ENCODE results near the gene SCAND1.
"Not testable (repeated sequence)": the region's sequence is repeated elsewhere in the genome, so short reads cannot be mapped to it uniquely, and the experiment has no call there.

SCAND1 gene

DNA sequence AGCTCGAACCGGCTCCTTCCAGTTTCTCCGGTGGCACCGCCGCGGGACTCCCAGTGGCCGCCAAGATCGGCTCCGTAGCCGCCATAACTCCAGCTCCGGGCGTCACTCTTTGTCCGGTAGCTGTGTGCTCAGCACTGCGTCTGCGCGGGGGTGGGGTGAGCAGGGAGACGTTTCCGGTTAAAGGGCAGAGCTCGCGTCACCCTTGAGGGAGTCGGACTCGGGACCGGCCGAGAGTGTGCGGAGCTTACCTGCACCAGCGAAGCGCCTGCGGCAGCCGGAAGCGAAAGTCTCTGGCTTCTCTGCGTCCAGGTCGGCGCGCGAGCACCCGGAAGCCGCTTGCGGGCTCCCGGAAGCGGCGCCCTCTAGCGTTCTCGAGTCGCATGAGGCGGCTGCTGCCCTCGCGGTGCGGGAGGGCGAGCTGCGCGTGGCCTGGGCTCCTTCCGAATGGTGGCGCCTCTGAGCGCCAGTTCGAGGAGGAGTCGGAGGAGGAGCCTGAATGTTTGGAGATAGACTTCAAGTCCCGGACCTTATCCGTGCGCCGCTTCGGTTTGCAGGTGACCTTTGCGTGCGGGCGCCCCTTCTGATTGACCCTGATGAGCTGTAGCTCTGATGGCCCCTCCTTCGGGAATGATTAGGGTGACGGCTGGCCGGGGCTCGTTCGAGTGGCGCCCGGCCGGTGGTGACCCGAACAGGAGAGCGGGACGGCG, at the start of gene SCAND1:
Gene SCAND1 (minus strand): TSS at position 303 of the 707 bp plus-strand sequence. CDS start 218 bp downstream, at position 85.
- DNase-seq = peak; percentile 99

DNA sequence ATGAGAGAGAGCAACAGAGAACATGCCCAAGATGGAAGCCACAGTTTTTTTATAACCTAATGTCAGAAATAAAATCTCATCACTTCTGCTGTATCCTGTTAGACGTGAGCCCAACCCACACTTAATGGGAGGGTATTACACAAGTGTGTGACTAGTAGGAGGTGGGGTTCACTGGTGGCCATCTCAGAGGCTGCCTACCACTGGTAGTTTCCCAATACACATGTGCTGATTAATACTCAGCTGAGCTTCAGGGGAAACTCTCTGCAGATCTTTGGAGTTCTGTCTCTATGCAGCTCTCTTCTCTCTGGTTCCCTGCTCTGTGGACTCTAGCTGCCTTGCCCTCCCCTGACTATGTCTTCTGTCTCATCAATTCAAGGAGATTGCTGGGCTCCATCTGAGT, 49.7 kb upstream of the SCAND1 start:
- no peak for DNase-seq

- no peak for DNase-seq
Measured at GRCh38 chr20:36002855-36003254, 48.6 kb upstream of the SCAND1 start.

DNA sequence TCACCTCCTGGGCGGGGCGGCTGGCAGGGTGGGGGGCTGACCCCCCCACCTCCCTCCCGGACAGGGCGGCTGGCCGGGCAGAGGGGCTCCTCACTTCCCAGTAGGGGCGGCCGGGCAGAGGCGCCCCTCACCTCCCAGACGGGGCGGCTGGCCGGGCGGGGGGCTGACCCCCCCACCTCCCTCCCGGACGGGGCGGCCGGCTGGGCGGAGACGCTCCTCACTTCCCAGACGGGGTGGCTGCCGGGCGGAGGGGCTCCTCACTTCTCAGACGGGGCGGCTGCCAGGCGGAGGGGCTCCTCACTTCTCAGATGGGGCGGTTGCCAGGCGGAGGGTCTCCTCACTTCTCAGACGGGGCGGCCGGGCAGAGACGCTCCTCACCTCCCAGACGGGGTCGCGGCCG, 47.0 kb upstream of the SCAND1 start:
- DNase-seq = not testable (repeated sequence)

GRCh38 chr20:35996492-35996891, 42.2 kb upstream of the SCAND1 start:
- not testable (repeated sequence) for DNase-seq

- DNase-seq = peak; percentile 84
Measured at GRCh38 chr20:35994994-35995453, 40.7 kb upstream of the SCAND1 start.

- DNase-seq = peak; percentile 84
Measured at GRCh38 chr20:35992713-35993335, 38.5 kb upstream of the SCAND1 start.

- DNase-seq = peak; percentile 64
Measured at GRCh38 chr20:35991142-35991771, 37.0 kb upstream of the SCAND1 start.

DNA sequence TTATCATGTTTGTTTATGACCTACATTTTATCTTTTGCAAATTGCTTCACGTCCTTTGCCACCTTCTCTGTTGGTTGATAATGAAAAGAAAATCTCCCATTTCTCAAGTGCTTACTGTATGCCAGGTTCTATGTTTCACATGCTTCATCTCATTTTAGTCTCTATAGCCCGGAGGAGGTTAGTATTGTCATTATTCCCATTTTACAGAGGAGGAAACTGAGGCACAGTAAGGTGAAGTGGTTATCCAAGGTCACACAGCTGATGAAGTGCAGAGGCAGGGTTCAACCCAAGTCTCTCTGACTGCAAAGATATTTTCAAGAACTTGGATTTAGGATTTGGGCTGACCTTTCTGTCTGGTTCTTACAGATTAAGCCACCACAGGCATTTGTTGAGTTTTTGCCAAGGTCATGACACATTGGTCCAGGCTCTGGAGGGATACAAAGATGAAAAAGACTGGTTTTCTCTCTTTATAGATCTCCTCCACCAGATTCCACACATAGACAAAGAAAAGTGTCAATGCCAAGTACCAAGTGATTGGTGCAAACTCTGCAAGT, 34.7 kb upstream of the SCAND1 start:
- DNase-seq = no peak

DNA sequence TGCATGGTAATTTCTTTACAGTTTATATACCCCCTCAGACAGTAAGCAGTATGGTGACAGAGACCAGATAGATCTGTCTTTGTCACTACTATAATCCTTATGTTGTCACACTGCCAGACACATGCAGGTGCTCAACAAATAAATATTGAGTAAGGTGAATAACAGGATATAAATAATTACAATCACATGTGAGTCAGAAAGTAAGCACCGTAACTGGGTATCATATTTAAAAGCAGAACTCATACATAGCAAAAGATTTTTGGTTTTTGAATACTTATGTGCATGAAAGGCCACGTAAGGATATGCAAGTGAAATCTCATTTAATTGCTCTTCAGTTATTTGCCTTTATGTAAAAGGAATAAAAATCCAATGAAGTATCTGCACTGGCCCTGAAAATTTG, 31.5 kb upstream of the SCAND1 start:
- DNase-seq = no peak

DNA sequence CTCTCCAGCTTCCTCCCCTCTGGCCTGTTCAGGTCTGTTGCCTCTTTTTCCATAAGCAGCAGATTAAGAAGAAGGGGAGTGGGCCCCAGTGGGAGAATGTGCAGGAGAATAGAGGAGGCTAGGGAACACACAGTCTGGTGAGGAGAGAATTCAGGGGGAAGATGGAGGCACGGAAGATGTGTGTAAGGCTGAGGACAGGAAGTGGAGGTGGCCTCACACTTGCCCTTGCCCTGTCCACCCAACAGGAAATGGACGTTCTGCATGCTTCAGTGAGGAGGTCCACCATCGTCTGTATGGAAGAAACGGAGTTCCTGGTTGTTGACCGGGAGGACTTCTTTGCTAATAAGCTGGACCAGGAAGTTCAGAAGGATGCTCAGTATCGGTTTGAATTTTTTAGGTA, 30.1 kb upstream of the SCAND1 start:
- DNase-seq = no peak

DNA sequence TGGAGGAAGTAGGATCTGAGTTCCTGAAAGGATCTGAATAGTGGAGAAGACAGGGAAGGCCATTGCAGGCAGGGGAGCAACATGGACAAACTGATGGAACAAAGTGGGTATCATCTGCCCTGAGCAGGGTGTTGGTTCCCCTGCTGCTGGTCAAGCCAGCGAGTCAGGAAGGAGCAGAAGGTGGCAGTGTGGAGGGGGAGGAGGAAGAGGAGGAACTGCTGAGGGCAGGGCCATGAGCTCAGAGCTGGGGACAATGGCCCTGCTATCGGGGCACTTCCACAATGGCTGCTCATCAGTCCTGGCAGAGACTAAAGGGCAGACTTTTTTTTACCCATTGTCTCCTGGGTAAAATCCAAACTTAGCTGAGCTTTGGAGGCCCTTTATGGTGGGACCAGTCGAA, 27.7 kb upstream of the SCAND1 start:
- DNase-seq = no peak

- DNase-seq = no peak
Measured at GRCh38 chr20:35979544-35979943, 25.2 kb upstream of the SCAND1 start.

DNA sequence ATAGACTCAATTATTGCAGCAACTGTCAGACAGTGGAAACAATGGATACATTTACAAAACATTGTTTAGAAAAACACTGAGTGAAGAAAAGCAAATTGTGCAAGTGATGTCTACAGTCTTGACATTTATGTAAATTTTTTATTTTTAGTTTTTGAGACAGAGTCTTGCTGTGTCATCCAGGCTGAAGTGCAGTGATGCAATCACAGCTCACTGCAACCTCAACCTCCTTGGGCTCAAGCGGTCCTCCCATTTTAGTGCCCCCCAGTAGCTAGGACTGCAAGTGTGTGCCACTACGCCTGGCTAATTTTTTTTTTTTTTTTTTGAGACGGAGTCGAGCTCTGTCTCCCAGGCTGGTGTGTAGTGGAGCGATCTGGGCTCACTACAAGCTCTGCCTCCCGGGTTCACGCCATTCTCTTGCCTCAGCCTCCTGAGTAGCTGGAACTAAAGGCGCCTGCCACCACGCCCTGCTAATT, 23.8 kb upstream of the SCAND1 start:
- DNase-seq = peak; percentile 37

GRCh38 chr20:35975576-35976373, 21.5 kb upstream of the SCAND1 start:
- no peak for DNase-seq

DNA sequence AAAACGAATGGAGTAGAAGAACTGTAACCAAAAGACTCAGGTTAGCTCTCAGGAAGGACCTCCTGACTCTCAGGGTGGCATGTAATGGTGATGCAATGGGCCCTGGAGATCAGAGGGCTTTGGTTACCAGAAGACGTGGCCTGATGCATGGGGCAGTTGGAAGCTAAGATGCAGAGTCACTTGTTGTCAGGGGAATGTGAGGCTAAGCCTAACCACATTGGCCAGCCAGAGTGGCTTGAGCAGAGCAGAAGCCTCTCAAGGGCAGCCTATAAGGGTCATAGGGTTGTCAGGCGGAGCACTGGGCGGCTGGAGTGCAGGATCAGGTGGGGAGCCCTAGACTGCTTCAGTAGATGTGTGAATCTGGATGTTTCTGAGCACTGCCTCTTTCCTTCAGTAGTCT, 20.0 kb upstream of the SCAND1 start:
- DNase-seq = peak; percentile 25

GRCh38 chr20:35972462-35972861, 18.2 kb upstream of the SCAND1 start:
- DNase-seq = no peak

DNA sequence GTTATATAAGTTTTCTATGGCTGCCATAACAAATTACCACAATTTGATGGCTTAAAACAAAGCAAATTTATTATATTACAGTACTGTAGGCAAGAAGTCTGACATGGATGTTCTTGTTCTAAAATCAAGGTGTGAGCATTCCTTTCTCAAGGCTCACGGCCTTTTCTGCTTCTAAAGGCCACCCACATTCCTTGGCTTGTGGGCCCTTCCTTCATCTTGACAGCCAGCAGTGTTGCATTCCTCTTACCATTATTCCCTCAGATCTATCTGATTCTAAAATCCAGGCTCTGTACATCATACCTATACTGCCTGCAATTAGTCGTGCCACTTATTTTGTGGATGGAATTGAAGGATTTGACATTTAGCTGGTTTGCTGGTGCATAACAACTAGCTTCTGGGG, 17.7 kb upstream of the SCAND1 start:
- no peak for DNase-seq

- DNase-seq = no peak
Measured at GRCh38 chr20:35968930-35969329, 14.6 kb upstream of the SCAND1 start.

- DNase-seq = peak; percentile 11
Measured at GRCh38 chr20:35967979-35968640, 13.8 kb upstream of the SCAND1 start, which contains the start of gene CNBD2. Gene CNBD2 (plus strand): TSS chr20:35968590. CDS start chr20:35968763, 173 bp downstream.

- no peak for DNase-seq
Measured at GRCh38 chr20:35963878-35964277, 9.6 kb upstream of the SCAND1 start.

DNA sequence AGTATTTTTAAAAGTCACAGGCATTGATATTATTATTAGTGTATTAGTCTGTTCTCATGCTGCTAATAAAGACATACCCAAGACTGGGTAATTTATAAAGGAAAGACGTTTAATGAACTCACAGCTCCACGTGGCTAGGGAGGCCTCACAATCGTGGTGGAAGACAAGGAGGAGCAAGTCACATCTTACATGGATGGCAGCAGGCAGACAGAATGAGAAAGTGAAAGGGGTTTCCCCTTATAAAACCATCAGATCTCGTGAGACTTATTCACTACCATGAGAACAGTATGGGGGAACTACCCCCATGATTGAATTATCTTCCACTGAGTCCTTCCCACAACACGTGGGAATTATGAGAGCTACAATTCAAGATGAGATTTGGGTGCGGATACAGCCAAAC, 5.0 kb upstream of the SCAND1 start:
- peak; percentile 14 for DNase-seq
